H1 (cell line): ENCODE measurements around the gene LRRC45. TPM values are rescaled to one million over a fixed set of nuclear protein-coding genes. Genes with fewer than 3 reads are reported as not detected.

Experiments used
- CTCF ChIA-PET: fragments of 300-600 bp; sonication (Branson Sonifier 250); formaldehyde crosslinking; loops from one replicate; lab custom pipeline; 2021; ENCODE audit not compliant: partially characterized antibody; lab: Charles Lee
- POLR2A ChIA-PET: fragments of 300-600 bp; sonication (Branson Sonifier 250); formaldehyde crosslinking; loops from one replicate; lab custom pipeline; 2021; ENCODE audit warnings: inconsistent platforms; ENCODE audit not compliant: partially characterized antibody; lab: Charles Lee
- DNase-seq, 2 experiments: peaks; one replicate each; pipeline versions ENCODE4 v3.0.0 to v3.0.0-alpha.2; 2010 to 2022; ENCODE audit warnings: low spot score in 2 of 2, low read depth in 1 of 2, mixed read lengths in 1 of 2
- FAIRE-seq: peaks from 2 replicates; lab custom pipeline; 2011; peaks lifted over from hg19 to GRCh38; lab: Jason Lieb, UNC
- H2AFZ ChIP-seq: 2 replicates; pipeline ENCODE4 v1.8.1; 2012; ENCODE audit warnings: low read length, inconsistent platforms
- H2AK5ac ChIP-seq: 2 replicates; pipeline ENCODE4 v1.6.1; 2013; ENCODE audit warnings: low read depth, low read length
- H2BK120ac ChIP-seq: replicated peaks from 2 replicates; pipeline ENCODE3; 2013; ENCODE audit warnings: low read depth, low read length, inconsistent platforms
- H2BK12ac ChIP-seq: 2 replicates; pipeline ENCODE4 v1.6.1; 2013; ENCODE audit warnings: low read depth, low read length
- H2BK15ac ChIP-seq: 2 replicates; pipeline ENCODE4 v1.6.1; 2013; ENCODE audit warnings: low read length
- H2BK20ac ChIP-seq: 2 replicates; pipeline ENCODE4 v1.6.1; 2013; ENCODE audit warnings: low read length
- H2BK5ac ChIP-seq: 2 replicates; pipeline ENCODE4 v1.6.1; 2013; ENCODE audit warnings: low read depth, low read length
- H3K14ac ChIP-seq: 2 replicates; pipeline ENCODE4 v1.6.1; 2013; ENCODE audit warnings: inconsistent platforms; ENCODE audit not compliant: insufficient read length
- H3K18ac ChIP-seq: 2 replicates; pipeline ENCODE4 v1.6.1; 2013; ENCODE audit warnings: low read length; ENCODE audit errors: extremely low read depth
- H3K23ac ChIP-seq: 2 replicates; pipeline ENCODE4 v1.6.1; 2013; ENCODE audit warnings: inconsistent platforms; ENCODE audit not compliant: insufficient read length
- H3K23me2 ChIP-seq: 2 replicates; pipeline ENCODE4 v1.6.1; 2013; ENCODE audit warnings: low read depth, low read length
- H3K27ac ChIP-seq: 2 replicates; pipeline ENCODE4 v1.6.1; 2011; ENCODE audit warnings: low read depth, low read length, inconsistent platforms
- H3K27me3 ChIP-seq, 4 experiments: replicated peaks in 1 of 4; 1 replicate in 1 of 4; 2 replicates in 3 of 4; pipeline versions ENCODE4 v1.6.1 to v1.8.1; 2011 to 2013; ENCODE audit warnings: low read length in 3 of 4, mild to moderate bottlenecking in 3 of 4, inconsistent platforms in 2 of 4, mixed read lengths in 2 of 4, moderate library complexity in 1 of 4; ENCODE audit not compliant: control insufficient read depth in 3 of 4, insufficient read depth in 3 of 4; ENCODE audit errors: extremely low read depth in 1 of 4
- H3K36me3 ChIP-seq, 4 experiments: 2 replicates each; pipeline versions ENCODE4 v1.6.1 to v1.8.1; 2011 to 2013; ENCODE audit warnings: mild to moderate bottlenecking in 4 of 4, low read length in 3 of 4, moderate library complexity in 2 of 4, control low read depth in 1 of 4, inconsistent platforms in 1 of 4; ENCODE audit not compliant: insufficient read depth in 4 of 4, control insufficient read depth in 2 of 4
- H3K4ac ChIP-seq: replicated peaks from 2 replicates; pipeline ENCODE3; 2013; ENCODE audit warnings: low read length, low read depth, mixed read lengths, inconsistent platforms; ENCODE audit not compliant: insufficient read length
- H3K4me1 ChIP-seq, 4 experiments: replicated peaks in 1 of 4; 1 replicate in 1 of 4; 2 replicates in 3 of 4; pipeline versions ENCODE4 v1.6.1 to v1.8.1; 2011 to 2013; ENCODE audit warnings: low read length in 3 of 4, inconsistent platforms in 2 of 4, mixed read lengths in 1 of 4; ENCODE audit not compliant: insufficient read depth in 4 of 4, control insufficient read depth in 3 of 4
- H3K4me2 ChIP-seq, 2 experiments: 2 replicates each; pipeline versions ENCODE4 v1.6.1 to v1.8.1; 2011 to 2013; ENCODE audit warnings: low read depth in 2 of 2, low read length in 2 of 2, control low read depth in 1 of 2, inconsistent platforms in 1 of 2, mild to moderate bottlenecking in 1 of 2; ENCODE audit not compliant: insufficient read depth in 1 of 2
- H3K4me3 ChIP-seq, 4 experiments: fragments of 200-600, 300-600 bp in 1 of 4; sonication (generic), shearing (Covaris generic), sonication (Bioruptor Twin) in 1 of 4; 2 replicates each; pipeline versions ENCODE4 v1.5.1 to v1.8.1; 2011 to 2016; ENCODE audit warnings: low read length in 4 of 4, low read depth in 3 of 4, control low read depth in 2 of 4, inconsistent platforms in 2 of 4, mild to moderate bottlenecking in 2 of 4, mixed read lengths in 1 of 4, moderate library complexity in 1 of 4; ENCODE audit not compliant: insufficient read depth in 2 of 4; ENCODE audit errors: extremely low read depth in 1 of 4
- H3K56ac ChIP-seq: replicated peaks from 2 replicates; pipeline ENCODE3; 2013; ENCODE audit warnings: low read depth, mild to moderate bottlenecking, mixed read lengths, low read length, inconsistent platforms; ENCODE audit not compliant: insufficient read length
- H3K79me1 ChIP-seq: 2 replicates; pipeline ENCODE4 v1.6.1; 2013; ENCODE audit warnings: low read depth, low read length, control low read depth
- H3K79me2 ChIP-seq, 2 experiments: 2 replicates each; pipeline versions ENCODE4 v1.6.1 to v1.8.1; 2012 to 2013; ENCODE audit warnings: low read length in 2 of 2, mild to moderate bottlenecking in 2 of 2, inconsistent platforms in 1 of 2; ENCODE audit not compliant: insufficient read depth in 2 of 2, control insufficient read depth in 1 of 2
- H3K9ac ChIP-seq, 4 experiments: replicated peaks in 1 of 4; 1 replicate in 1 of 4; 2 replicates in 3 of 4; pipeline versions ENCODE4 v1.6.1 to v1.8.1; 2011 to 2013; ENCODE audit warnings: low read depth in 3 of 4, low read length in 3 of 4, control low read depth in 2 of 4, mild to moderate bottlenecking in 2 of 4, moderate library complexity in 2 of 4, inconsistent platforms in 1 of 4; ENCODE audit errors: extremely low read depth in 1 of 4
- H3K9me3 ChIP-seq, 2 experiments: 2 replicates each; pipeline versions ENCODE4 v1.6.1 to v1.8.1; 2012 to 2013; ENCODE audit warnings: mild to moderate bottlenecking in 2 of 2, moderate library complexity in 2 of 2, control low read depth in 1 of 2, inconsistent platforms in 1 of 2, low read depth in 1 of 2, low read length in 1 of 2, mixed read lengths in 1 of 2; ENCODE audit not compliant: insufficient read depth in 2 of 2
- H4K20me1 ChIP-seq, 2 experiments: replicated peaks in 1 of 2; 2 replicates each; pipeline versions ENCODE3 to v1.8.1; 2011 to 2013; ENCODE audit warnings: inconsistent platforms in 2 of 2, low read length in 2 of 2, mild to moderate bottlenecking in 1 of 2; ENCODE audit not compliant: insufficient read depth in 2 of 2, control insufficient read depth in 1 of 2
- H4K5ac ChIP-seq: 2 replicates; pipeline ENCODE4 v1.6.1; 2013; ENCODE audit warnings: low read length, low read depth, mixed read lengths, inconsistent platforms; ENCODE audit not compliant: insufficient read length
- H4K8ac ChIP-seq: 2 replicates; pipeline ENCODE4 v1.8.0; 2013; ENCODE audit warnings: mild to moderate bottlenecking, moderate library complexity, low read length, inconsistent platforms; ENCODE audit not compliant: insufficient read depth; ENCODE audit errors: extremely low read depth
- H4K91ac ChIP-seq: replicated peaks from 2 replicates; pipeline ENCODE3; 2013; ENCODE audit warnings: low read length, mixed read lengths, inconsistent platforms; ENCODE audit not compliant: insufficient read length
- SP2 ChIP-seq: IDR thresholded peaks from 2 replicates; pipeline ENCODE4 v1.6.1; 2012; ENCODE audit warnings: mild to moderate bottlenecking, low read length, inconsistent platforms
- WGBS, 2 experiments: shearing (Covaris generic) in 1 of 2; methylation state at CpG; one replicate each; pipeline versions ENCODE4 v1.1.6 to v1.1.7; 2013 to 2015; ENCODE audit warnings: low lambda C conversion rate in 2 of 2, mixed read lengths in 2 of 2, inconsistent platforms in 1 of 2, low coverage in 1 of 2, missing lambda C conversion rate in 1 of 2; ENCODE audit not compliant: insufficient replicate concordance in 2 of 2, insufficient coverage in 1 of 2, insufficient read length in 1 of 2; ENCODE audit errors: extremely low coverage in 1 of 2, missing lambda C conversion rate in 1 of 2; 5-methylcytosine and 5-hydroxymethylcytosine counted together
- polyA plus RNA-seq, 7 experiments: library from polyadenylated mRNA; depleted of rRNA in 3 of 7; stranded (reverse) in 5 of 7; unstranded in 2 of 7; fragments of >200 nt in 5 of 7; fragments of 200-250 nt in 2 of 7; gene quantifications; 1 replicate in 5 of 7; 2 replicates in 1 of 7; 4 replicates in 1 of 7; pipeline versions ENCODE4 v1.2.1 to v1.2.3, GENCODE V29; 2011 to 2013; ENCODE audit warnings: missing spikeins in 2 of 7, mixed read lengths in 2 of 7
- total RNA-seq: library from RNA; stranded (reverse); fragmentation: NEBNext Ultra II Directional; extraction: Animal tissue kit (Norgen Biotek cat#: 25700); gene quantifications from 2 replicates; pipeline ENCODE4 v1.2.1, GENCODE V29; 2021

The LRRC45 gene
- total and polyA plus RNA-seq, 2 of the 8 experiments (the other 6 are each of a cell fraction or from before 2014, with no cell fraction given): 11.5 to 29.0 TPM

GRCh38 chr17:82035488-82035887, 12.4 kb downstream of the LRRC45 start:
- Histone ChIP-seq H3K27me3 (no peaks in the 10 kb centered on the region; a peak in 1 of 7 replicates), H3K36me3 (no peaks in the 10 kb centered on the region; a peak in 1 of 8 replicates), H3K18ac (no peak overlapping the region), H4K20me1 (peaks cover 2 to 8% of the 10 kb centered on the region in 2 experiments), H2BK120ac (no peak overlapping the region), H2AFZ (no peak overlapping the region), H3K4me3 (no peak overlapping the region), H3K4me1 (peaks cover 3 to 13% (median 7%) of the 10 kb centered on the region in 4 experiments; a peak in 6 of 7 replicates), H3K23ac (no peak overlapping the region), H2BK15ac (no peak overlapping the region), H3K56ac (no peak overlapping the region), H2BK5ac (no peak overlapping the region), H3K9ac (no peak overlapping the region), H3K79me1 (peaks cover 3% of the 10 kb centered on the region; the same call in 1 of the 2 replicates), H4K8ac (no peak overlapping the region), H4K5ac (no peak overlapping the region), H3K14ac (no peak overlapping the region), H2AK5ac (no peak overlapping the region), H3K27ac (no peak overlapping the region), H3K23me2 (peaks cover 13% of the 10 kb centered on the region; the same call in 1 of the 2 replicates), H4K91ac (no peak overlapping the region), H3K9me3 (no peaks in the 10 kb centered on the region), H3K4me2 (no peak overlapping the region), H2BK20ac (no peak overlapping the region), H3K79me2 (peaks cover 0 to 2% of the 10 kb centered on the region in 2 experiments; a peak in 1 of 4 replicates), H3K4ac (no peak overlapping the region), H2BK12ac (no peak overlapping the region)
- DNase-seq (no peak), FAIRE-seq (no peak)
- no peak for TF ChIP-seq SP2
- POLR2A ChIA-PET: interaction anchor here (0.8 to 1.8 kb wide), 10 partner anchors 15 to 194 kb away, joined by 3 to 8 read pairs (median 4); no protein-coding TSS in a partner anchor
- 88% methylated on average over 8 of the region's 8 CpGs; no CpG with 5 or more reads in 1 of the 2 experiments for WGBS, 2 experiments
- CTCF ChIA-PET: interaction anchor here (0.6 to 1.9 kb wide), 10 partner anchors 15 to 170 kb away, joined by 3 to 11 read pairs (median 3); partner anchors contain the start of gene NOTUM
